Stimulated activated CD4-positive, alpha-beta T cell treated with anti-CD3 and anti-CD28 coated beads, TNF-alpha, amount 100 ng/mL, for 24 hours (primary cell): Measurements from ENCODE around the gene TAS2R43.
"Not testable (repeated sequence)": the region's sequence is repeated elsewhere in the genome, so short reads cannot be mapped to it uniquely, and the experiment has no call there.

Source experiments
- DNase-seq, 3 experiments: peaks; one replicate each; pipeline ENCODE4 v3.0.0-alpha.2; 2020; ENCODE audit warnings: low read depth in 3 of 3

TAS2R43 gene

GRCh38 chr12:11059784-11060183, 32.3 kb downstream of the TAS2R43 start:
- DNase-seq, result no peak

DNA sequence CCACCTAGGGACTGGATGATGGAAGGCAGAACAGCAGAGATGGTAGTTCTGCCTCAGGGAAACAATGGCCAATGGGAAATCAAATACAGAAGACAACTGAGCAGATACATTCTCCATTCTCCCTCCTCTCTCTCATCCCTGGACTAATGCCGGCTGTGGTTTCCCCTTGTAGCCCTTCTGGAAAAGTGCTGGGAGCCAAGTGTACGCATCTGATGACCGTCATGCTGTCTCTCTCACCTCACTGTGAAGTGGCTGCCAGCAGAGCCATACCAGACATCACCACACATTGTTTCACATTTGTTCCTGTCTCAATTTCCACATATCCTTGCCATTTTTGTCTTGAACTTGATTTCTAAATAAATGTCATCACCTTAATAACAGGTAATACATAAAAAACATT, 33.1 kb downstream of the TAS2R43 start:
- DNase-seq, result no peak

DNA sequence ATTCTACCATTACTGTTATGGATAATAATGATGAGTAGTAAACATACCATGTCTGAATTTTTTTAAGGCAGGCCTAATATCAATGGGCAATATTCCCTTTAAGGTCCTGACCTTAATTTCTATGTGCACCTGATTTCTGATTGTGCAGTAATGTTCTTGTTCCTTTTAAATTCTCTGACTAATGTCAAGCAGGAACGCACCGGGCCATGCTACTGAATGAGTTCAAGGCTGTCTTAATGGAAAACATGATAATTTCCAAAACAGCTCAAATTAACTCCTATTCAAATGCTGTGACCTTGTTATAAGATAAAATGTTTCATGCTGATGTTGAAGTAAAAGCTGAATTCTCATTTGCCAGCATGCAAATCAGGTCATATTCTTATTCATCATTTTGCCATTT, 36.8 kb downstream of the TAS2R43 start:
- no peak for DNase-seq

DNA sequence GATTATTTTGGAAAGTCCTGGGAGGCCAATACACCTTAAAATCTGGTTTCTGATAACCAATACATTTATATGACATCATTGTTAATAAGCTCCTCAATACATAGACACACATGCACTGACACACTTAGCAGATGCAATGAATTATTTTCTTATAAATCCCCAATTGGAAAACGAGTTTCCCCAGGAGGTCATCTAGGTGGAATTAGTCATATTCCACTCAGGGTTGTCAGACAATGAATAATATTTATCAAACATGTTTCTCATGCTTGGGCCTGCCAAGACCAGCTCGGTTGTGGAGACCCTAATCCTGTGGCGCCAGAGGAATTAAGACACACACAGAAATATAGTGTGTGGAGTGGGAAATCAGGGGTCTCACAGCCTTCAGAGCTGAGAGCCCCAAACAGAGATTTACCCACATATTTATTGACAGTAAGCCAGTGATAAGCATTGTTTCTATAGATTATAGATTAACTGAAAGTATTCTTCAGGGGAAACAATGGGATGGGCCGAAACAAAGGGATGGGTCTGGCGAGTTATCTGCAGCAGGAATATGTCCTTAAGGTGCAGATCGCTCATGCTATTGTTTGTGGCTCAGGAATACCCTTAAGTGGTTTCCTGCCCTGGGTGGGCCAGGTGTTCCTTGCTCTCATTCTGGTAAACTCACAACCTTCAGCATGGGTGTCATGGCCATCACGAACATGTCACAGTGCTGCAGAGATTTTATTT, 42.1 kb downstream of the TAS2R43 start:
- not testable (repeated sequence) for DNase-seq

DNA sequence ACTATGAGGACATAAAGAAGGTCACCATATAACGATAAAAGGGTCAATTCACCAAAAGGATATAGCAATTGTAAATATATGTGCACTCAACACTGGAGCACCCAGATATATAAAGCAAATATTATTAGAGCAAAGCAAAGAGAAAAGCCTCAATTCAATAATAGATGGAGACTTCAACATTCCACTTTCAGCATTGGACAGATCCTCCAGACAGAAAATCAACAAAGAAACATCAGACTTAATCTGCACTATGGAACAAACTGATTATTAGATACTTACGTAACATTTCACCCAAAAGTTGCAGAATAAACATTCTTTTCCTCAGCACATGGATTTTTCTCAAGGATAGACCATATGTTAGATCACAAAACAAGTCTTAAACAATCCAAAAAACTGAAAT, 50.7 kb downstream of the TAS2R43 start:
- not testable (repeated sequence) for DNase-seq
